HG03354 (cell line): ENCODE measurements around the gene ELMO2.
A peak's percentile ranks its signal among the peaks of the same experiment; 100 is the strongest.

ENCODE experiments used
- ATAC-seq: cut with Tn5 transposase; IDR thresholded peaks from one replicate; pipeline ENCODE4 v1.9.1; 2021; ENCODE audit warnings: mild to moderate bottlenecking; ENCODE audit not compliant: unreplicated experiment, poor library complexity, severe bottlenecking

The ELMO2 gene

GRCh38 chr20:46354920-46355654 lies 51.3 kb downstream of the ELMO2 start:
- ATAC-seq = no peak

GRCh38 chr20:46354207-46354555 lies 52.2 kb downstream of the ELMO2 start:
- no peak for ATAC-seq

DNA sequence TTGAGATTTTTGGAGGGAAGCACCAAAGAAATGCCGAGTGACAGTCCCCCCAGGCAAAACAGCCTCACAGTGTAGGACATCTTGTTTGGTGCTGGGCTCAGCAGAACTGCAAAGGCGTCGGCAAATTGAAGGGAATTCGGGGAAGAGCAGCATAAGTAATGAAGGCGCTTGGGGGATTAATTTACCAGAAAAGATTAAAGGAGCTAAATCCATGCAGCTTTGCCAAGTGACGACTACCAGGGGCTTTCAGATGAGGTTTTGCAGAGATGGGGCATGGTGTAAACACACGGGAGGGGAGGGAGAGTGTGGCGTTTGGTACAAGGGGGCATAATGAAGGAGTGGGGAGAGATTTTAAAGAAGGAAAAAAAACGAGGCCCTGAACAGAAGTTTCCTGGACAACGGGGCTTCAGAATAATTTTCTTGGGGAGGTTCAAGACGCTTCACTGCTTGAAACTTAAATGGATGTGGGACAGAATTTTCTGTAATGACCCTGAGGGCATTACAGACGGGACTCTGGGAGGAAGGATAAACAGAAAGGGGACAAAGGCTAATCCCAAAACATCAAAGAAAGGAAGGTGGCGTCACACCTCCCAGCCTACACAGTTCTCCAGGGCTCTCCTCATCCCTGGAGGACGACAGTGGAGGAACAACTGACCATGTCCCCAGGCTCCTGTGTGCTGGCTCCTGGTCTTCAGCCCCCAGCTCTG lies 52.8 kb downstream of the ELMO2 start:
- ATAC-seq = no peak

DNA sequence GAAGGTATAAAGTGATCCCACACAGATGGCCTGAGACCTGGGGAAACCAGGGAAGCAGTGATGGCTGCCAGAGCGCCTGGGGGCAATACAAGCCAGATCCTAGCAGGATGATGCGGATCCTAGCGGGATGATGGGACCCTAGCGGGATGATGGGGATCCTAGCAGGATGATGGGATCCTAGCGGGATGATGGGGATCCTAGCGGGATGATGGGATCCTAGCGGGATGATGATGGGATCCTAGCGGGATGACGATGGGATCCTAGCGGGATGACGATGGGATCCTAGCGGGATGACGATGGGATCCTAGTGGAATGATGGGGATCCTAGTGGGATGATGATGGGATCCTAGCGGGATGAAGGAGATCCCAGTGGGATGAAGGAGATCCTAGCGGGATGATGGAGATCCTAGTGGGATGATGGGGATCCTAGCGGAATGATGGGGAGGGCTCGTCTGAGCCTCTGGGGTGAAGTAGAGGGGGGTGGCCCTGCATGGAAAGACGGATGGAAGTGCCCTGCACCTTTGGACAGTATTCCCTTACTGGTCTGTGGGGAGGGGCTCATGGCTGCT lies 54.0 kb downstream of the ELMO2 start:
- ATAC-seq = no peak

GRCh38 chr20:46351357-46352058 lies 54.9 kb downstream of the ELMO2 start:
- no peak for ATAC-seq

- ATAC-seq = no peak
These were observed 55.5 kb downstream of the ELMO2 start for GRCh38 chr20:46350986-46351267.

- ATAC-seq = peak; percentile 56
These were observed 56.0 kb downstream of the ELMO2 start for GRCh38 chr20:46350201-46350985.

GRCh38 chr20:46349742-46350056 lies 56.7 kb downstream of the ELMO2 start:
- no peak for ATAC-seq

GRCh38 chr20:46349035-46349741 lies 57.2 kb downstream of the ELMO2 start:
- no peak for ATAC-seq

- no peak for ATAC-seq
These were observed 58.3 kb downstream of the ELMO2 start for GRCh38 chr20:46347841-46348803.

- no peak for ATAC-seq
These were observed 59.6 kb downstream of the ELMO2 start for GRCh38 chr20:46346770-46347169.

DNA sequence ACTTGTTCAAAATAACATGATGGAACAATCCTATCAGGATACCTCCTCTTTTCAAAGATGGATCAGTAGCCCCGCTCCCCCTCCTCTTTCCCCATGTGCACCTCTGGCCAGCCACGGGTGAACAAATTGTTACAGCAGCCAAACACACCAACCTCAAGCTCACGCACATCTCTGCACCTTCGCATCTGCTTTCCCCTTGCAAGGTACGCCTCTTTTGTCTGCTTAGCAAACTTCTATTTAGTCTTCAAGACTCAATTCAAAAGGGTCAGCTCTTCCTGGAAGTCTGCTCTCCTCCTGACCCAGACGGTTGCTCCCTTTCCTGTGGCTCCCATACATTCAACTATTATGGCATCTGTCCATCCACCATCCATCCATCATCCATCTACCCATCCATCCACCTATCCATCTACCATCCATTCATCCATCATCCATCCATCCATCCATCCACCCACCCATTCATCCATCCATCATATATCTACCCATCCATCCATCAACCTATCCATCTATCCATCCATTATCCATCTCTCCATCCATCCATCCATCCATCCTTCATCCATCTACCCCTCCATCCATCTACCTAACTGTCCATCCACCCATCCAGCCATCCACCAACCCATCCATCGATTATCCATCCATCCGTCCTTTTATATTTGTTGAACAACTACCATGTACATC lies 61.8 kb downstream of the ELMO2 start:
- no peak for ATAC-seq

DNA sequence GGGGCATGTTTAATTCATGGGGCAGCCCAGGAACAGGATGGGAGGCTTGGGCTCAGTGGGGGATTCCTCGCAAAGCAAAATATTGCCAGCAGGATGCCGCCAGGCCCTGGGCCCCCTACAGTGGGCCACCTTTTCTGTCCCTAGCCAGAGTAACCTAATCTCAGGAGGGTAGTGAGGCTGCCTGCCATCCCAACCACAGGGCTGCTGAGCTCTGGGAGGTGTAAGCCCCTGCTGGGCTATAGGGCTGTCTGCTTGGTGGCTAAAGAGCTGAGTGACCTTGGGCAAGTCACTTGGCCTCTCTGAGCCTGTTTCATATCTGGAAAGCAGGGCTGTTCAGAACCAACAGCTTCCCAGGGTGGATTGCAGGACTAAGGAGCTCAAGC lies 62.4 kb downstream of the ELMO2 start:
- no peak for ATAC-seq

GRCh38 chr20:46343348-46343974 lies 63.0 kb downstream of the ELMO2 start:
- no peak for ATAC-seq

DNA sequence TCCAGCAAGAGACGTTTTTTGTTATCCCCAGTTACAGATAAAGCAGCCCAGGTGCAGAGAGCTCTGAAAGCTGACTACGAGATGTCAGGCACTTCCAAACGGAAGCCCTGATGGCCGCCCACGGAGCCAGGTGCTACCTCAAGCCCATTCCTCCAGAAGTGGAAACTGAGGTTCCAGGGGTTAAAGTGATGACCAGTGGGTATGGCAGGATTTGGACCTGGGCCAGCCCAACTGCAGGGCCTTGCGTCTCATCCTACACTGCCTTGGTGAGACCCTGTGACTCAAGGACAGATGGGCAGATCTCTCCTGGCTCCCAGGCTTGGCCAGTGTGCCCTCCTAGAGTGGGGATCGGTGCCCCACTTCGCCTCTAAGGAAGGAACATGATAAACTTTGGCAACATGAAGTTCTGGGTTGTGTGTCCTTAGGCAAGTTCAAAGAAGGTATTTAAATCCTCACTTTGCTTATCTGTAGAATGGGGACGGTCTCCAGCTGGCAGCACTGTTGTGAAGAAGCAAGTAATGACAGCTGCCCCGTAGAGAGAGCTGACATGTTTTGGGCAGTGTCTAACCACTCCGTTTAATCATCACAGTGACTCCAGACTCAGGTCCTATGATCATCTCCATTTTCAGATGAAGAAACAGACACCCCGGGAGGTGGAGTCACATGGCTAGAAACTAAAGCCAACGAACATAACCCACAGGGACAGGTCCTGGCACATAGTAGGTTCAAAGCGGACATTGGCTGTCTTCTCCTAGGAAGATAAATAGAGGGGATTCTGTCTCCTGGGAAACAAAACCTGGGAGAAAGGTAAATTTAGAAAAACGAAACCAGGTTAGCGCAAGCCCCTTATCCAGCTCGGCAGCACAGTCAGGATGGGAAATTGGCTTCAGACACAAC lies 63.7 kb downstream of the ELMO2 start:
- no peak for ATAC-seq

DNA sequence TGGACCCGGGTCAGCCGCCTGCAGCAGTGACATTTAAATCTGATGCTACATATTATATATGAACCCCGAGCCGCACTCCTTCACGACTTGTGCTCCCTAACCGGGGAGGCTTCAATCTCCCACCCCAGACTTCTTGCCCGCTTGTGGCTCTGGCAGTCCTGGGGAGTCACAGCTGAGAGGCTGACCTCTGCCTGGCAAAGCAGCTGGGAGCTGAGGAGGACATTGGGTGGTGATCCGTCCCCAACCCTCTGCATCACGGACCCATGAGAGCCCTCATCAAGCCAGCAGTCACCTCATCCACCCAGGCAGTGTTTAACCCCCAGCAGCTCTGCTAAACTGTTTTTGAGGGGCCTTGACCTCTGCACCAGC lies 64.4 kb downstream of the ELMO2 start:
- no peak for ATAC-seq
